HG02678 (cell line): ENCODE results near the gene RNF182.

Experiments used
- ATAC-seq: cut with Tn5 transposase; IDR thresholded peaks from one replicate; pipeline ENCODE4 v1.9.1; 2021; ENCODE audit warnings: mild to moderate bottlenecking, moderate library complexity; ENCODE audit not compliant: unreplicated experiment

RNF182 gene

GRCh38 chr6:14026831-14027539 lies 102.2 kb downstream of the RNF182 start:
- no peak for ATAC-seq

- ATAC-seq = no peak
These were observed 103.9 kb downstream of the RNF182 start for GRCh38 chr6:14028631-14029030.

- no peak for ATAC-seq
These were observed 104.9 kb downstream of the RNF182 start for GRCh38 chr6:14029605-14030004.
